Stimulated activated CD4-positive, alpha-beta T cell treated with anti-CD3 and anti-CD28 coated beads, Interleukin-4, amount 100 ng/mL, for 48 hours (primary cell): ENCODE measurements around the gene IGF2BP1.
"Not testable (repeated sequence)": the region's sequence is repeated elsewhere in the genome, so short reads cannot be mapped to it uniquely, and the experiment has no call there.

ENCODE experiments used
- DNase-seq, 2 donors: peaks; one replicate each; pipeline ENCODE4 v3.0.0-alpha.2; 2020; ENCODE audit warnings: low read depth in 2 of 2

IGF2BP1 gene

DNA sequence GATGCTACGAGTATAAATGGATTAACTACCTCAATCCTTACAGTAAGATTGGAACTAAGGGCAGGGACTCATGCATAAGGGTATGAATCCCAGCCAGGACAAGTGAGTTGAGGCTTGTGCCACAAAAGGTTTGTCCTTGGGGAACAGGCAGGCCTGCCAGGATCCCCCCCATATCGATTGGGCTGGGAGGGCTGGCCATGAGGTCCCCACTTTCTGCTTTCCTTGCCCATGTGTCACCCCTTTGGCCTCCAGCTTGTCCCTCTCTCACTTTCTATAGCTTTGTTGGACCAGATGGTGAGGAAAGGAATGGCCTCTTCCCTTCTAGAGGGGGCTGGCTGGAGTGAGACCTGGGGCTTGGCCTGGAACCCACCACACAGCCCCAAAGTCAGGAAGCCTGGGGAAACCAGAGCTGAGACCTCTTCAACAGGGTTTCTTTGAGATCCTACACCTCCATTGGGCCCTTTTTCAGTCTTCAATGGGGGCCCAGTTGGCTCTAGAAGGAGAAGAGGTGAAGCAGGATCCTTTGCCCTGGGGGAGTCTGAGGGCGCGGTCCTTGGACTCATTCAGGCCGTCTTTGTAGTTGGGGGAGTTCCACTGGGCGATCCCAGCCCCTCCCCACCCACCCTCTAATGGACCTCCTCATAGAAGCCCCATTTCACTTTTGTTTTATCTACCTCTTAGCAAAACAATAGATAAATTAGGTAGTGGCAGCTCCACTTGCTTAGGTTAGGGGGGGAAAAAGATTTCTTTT is 57.3 kb downstream of the IGF2BP1 start:
- DNase-seq, result no peak

DNA sequence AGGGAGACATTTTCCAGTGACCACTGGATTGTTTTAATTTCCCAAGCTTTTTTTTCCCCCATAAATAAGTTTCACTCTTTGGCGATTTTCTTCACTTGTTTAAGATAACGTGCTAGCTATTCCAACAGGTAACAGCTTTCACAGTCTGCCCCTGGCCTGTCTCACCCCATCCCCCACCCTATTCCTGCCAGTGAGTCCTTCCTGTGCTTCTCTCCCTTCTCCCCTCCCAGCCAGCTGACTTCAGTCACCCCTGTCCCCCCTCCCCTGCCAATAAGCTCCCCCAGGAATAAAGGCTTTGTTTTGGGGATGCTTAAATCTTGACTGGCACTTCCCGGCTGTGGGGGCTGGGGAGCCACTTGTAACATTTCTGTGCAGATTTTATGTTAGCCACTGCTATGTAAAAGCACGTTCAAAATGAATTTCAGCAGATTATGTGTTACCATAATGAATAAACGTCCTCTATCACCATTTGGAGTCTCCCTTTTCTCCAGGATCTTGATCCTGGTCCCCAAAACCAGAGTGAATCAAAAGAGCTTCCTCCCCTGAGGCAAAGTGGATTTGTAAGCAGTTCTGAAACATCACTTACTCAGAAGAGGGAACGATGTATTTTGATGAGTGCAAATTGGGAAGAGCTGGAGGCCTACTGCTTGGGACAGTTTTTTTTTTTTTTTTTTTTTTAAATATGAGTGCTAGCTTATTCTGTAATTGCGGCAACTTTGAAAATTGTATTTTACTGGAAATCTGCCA is 58.2 kb downstream of the IGF2BP1 start:
- DNase-seq, result no peak

DNA sequence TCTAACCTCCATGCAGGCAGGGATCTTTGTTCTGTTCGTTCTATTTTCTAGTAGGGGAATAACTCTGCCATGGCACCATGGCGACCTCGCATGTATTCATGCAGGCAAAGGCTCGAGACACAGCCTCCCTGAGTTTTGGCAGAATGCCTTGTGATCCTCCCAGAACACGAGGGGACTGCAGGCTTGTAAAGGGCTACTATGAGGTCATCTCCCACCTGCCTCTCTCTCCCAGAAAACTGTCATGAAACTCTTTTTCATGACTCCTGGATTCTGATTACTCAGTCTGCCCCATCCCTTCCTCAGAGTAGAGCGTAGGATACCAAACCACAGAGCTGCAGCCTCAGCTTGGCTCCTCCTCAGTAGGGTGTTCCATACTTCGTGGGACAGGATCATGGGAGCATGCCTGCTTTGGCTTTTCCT is 64.3 kb downstream of the IGF2BP1 start:
- no peak for DNase-seq

DNA sequence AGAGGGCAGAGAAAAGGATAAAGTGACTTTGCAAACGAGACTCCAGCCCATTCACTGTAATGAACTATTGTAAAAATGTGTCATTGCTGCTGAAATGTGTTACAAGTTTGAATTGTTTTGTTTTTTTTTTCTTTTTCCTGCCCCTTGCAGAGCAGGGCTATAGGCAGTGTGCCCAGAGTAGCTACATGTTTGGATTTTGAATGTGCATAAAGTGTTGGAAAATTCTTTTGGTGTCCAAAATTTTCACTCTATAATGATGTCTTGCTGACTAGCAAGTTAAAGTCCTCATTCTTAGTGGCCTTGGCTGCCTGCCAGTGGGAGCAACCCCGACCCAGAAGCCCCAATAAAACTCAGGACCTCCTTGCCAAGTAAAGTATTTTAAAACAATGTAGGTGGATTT is 66.5 kb downstream of the IGF2BP1 start:
- no peak for DNase-seq

DNA sequence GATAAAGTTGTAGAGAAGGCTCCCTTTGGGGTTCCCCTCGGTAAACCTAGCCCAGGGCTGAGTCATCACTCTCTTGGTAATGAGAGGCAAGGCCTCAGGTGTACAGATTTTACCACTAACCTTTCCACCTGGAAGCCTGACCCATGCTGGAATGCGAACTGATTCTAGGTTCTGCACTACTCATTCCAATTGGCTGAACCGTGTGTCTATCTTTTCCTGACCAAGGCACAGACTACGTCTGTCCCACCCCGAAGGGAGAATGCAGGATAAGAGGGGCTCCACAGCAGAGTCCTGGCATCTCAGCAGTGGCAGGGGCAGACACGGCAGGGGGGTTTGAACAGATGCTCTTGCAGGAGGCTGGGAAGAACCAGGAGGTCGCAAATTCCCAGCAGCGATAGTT is 70.0 kb downstream of the IGF2BP1 start:
- DNase-seq, result no peak

DNA sequence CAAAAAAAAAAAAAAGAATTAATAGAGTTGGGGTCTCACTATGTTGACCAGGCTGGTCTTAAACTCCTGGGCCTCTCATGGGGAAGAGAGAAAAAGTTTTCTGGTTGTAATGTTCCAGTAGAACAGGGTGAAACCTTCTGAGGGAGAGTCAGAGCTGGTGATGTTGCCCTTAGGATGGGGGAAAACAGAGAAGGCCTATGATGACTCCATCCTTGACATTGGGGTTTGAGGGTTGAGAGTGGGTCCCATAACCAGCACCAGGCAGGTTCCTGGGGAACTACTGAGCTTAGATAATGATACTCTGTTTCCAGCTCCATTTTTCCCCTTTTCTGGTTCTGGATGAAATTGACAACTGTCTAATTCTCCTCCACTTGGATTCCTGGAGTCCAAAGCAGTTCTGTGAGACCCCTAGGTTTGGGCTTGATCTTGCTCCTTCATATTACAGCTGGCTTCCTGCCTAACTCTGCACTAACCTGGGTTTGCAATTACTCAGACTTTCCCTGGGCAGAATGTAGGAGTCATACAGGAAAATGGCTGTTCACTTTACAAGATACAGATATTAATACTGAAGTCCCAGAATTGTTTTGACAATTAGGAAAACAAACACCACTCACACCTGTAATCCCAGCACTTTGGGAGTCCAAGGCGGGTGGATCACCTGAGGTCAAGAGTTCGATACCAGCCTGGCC is 72.5 kb downstream of the IGF2BP1 start:
- no peak for DNase-seq

DNA sequence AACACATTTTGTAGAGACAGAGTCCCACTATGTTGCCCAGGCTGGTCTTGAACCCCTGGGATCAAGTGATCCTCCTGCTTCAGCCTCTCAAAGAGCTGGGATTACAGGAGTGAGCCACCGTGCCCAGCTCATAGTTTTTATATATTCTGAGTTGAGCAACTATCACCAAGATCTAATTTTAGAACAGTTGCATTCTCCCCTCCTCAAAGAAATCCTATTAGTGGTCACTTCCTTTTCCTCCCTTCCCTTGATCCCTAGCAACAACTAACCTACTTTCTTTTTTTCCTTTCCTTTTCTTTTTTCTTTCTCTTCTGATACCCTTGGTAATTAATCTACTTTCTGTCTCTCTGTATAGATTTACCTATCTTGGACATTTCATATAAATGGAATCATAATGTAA is 73.9 kb downstream of the IGF2BP1 start:
- DNase-seq, result no peak

DNA sequence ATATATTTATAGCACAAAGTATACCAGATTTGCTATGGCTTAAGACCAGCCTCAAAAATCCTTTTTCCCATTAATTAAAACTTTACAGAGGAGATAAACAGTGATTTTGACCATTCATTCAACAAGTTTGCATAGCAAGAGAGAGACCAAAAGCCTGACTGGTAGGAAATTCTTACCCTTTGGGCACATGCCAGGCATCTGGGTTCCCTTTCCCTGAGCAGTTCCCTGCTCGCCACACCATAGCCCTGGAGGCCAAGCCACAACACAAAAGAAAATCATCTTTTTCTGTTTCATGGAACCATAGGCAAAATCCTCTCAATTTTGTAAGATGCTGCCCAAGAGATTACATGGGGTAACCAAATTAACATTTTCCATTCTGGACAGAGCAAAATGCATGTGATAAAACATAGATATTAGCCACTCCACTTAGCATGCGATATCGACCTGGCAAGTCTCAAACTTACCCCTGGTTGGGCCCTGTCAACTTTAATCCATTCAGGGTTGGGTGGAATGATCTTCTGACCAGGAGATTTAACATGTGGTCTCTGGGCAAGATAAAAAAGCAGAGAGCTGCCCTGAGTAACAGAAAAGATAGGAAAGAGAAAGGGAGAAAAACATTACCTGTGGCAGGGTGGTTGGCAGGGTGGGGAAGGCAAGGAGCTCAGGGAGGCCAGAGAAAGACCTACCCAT is 77.8 kb downstream of the IGF2BP1 start:
- no peak for DNase-seq

DNA sequence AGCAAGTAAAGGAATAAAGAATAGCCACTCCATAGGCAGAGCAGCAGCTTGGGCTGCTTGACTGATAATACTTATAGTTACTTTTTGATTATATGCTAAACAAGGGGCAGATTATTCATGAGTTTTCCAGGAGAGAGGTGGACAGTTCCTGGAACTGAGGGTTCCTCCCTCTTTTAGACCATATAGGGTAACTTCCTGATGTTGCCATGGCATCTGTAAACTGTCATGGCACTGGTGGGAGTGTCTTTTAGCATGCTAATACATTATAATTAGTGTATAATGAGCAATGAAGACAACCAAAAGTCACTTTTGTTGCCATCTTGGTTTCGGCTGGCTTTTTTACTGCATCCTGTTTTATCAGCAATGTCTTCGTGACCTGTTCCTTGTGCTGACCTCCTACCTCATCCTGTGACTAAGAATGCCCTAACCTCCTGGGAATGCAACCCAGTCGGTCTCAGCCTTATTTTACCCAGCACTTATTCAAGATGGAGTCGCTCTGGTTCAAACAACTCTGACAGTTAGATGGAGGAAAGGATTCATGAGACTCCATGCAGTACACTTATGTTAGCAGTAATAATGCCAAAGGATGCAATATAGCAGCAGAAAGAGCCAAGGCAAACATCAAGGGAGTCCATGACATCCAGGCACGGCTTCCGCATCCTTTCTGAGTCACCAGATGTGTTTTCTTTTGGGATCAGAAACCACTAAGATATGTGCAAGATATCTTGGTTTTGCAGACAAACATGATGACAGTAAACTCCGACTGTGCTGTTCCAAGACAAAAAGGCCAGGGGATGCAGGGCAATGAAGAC is 79.6 kb downstream of the IGF2BP1 start:
- DNase-seq, result no peak

DNA sequence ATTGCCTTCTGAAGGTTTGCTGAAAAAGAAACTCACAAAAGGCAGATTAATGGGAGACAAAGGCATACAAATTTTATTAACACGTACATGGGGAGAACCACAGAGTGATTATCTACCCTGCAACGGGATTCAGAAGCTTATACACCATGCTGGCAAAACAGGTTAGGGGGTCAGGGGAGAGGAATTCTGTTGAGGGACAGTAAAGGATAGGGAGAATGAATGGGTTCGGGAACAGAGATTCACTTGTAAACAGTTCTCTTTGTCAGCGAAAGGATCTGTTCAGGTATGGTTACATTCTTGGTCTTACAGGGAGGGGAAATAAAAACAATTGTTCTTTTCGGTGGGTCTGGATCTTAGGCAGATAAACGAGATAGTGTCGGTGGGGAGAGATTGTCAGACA is 81.1 kb downstream of the IGF2BP1 start:
- no peak for DNase-seq

DNA sequence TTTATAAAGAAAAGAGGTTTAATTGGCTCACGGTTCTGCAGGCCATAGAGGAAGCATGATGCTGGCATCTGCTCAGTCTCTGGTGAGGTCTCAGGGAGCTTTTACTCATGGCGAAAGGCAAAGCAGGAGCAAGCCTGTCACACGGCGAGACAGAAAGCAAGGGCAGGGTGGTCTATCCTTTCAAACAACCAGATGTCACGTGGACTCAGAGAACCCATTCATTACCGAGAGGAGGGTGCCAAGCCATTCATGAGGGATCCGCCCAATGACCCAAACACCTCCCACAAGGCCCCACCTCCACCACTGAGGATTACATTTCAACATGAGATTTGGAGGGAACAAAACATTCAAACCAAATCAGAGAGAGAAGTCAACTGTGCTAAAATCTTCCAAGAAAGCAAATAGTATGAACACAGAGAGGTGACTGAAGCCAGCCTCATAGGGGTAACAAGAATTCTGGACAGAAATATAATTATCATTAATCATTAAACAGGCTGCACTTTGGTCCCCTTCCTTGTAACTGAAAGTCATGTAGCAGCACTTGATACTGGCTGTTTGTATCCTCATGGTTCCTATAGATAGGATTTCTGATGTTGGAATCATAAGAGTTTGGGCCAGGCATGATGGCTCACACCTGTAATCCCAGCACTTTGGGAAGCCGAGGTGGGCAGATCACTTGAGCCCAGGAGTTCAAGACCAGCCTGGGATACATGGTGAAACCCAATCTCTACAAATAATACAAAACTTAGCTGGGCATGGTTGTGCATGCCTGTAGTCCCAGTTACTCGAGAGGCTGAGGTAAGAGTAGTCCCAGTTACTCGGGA is 82.9 kb downstream of the IGF2BP1 start:
- no peak for DNase-seq

DNA sequence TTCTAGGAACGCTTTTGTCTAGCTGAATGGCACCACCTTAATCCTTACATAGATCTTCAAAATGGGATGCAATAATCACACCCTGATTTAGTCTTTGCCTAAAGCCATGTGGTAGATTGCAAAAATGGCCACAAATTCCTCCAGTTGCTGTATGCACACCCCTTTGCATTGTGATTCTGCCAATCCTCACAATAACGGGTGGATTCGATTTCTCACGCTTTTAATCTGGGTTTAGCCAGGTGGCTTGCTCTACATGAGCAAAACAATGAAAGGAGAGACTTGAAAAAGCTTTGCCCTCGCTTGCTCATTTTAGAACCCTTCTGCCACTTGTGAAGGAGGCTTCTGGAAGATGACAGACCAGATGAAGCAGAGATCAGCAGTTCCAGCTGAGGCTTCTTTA is 85.0 kb downstream of the IGF2BP1 start:
- no peak for DNase-seq

DNA sequence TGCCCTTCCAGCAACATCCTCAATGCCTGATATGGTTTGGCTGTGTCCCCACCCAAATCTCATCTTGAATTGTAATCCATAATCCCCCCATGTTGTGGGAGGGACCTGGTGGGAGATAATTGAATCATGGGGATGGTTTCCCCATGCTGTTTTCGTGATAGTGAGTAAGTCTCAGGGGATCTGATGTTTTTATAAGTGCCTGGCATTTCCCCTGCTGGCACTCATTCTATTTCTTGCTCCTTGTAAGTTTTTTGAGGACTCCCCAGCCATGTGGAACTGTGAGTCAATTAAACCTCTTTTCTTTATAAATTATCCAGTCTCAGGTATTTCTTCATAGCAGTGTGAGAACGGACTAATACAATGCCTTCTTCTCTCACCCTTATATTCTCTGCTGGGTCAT is 87.9 kb downstream of the IGF2BP1 start:
- not testable (repeated sequence) for DNase-seq

DNA sequence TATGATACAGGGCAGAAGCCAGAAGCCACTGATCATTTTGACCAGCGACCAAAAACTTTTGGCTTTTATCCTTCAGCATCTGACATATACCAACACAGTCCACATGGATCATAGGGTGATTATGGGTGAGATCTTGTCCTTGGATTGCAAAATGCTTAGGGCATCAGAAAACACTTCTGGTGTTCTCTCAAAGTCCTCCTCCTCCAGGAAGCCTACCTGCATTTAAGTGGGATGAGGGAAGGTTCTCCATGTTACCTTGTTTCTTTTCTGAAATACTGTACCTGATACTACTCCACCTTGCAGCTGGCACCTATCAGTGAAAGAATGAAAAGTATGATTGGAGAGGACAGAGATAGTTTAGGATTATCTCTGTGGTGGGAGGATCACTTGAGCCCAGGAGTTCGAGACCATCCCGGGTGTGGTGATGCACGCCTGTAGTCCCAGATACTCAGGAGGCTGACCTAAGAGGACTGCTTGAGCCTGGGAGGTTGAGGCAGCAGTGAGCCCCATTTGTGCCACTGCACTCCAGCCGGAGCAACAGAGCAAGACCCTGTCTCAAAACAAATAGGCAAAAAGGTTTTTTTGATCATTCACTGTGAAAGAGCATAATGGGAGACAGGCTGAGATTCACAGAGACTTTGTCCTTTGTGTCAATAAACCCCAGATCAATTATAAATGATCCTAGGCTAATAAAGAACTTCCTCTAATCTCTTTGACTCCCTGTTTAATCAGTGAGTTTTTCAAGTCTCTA is 88.6 kb downstream of the IGF2BP1 start:
- no peak for DNase-seq

DNA sequence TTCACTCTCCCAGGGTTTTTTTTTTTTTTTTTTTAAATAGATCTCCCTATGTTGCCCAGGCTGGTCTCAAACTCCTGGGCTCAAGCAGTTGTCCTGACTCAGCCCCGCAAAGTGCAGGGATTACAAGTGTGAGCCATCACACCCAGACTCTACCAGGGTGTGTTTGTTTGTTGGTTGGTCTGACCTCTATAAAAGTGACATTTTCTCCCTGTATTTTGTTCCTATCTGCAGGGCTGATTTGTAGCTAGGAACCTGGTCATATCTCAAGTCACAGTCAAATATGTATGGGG is 89.1 kb downstream of the IGF2BP1 start:
- no peak for DNase-seq

DNA sequence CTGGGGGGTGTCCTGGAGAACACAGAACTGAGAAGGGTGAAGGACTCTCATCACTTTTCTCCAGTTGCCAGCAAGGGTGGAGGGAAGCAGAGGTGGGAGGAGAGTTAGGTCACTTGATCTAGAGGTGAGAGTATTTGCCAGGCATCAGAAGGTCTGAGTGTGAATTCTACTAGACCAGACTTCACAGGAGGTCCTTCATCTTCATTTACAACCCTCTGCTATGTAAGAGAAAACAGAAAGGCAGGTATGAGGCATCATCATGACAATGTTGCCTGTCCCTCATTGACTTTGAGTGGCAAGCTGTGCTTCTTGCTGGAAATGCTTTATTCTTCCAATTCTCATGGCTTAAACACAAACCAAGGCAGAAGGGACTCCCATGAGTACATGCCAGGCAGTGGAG is 89.5 kb downstream of the IGF2BP1 start:
- no peak for DNase-seq

DNA sequence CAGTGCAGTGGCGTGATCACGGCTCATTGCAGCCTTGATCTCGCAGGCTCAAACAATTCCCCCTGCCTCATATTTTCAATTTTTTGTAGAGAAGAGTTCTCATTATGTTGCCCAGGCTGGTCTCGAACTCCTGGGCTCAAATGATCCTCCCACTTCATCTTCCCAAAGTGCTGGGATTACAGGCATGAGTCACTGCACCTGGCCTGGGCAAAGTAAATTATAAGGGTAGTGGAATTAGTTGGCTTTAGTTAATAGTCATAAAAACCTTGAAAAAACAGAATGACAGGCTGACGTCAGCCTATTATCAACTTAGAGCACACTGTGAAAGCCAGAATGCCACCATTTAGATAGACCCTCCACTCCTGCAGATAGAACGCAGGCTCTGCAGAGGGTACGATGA is 91.9 kb downstream of the IGF2BP1 start:
- DNase-seq, result no peak

DNA sequence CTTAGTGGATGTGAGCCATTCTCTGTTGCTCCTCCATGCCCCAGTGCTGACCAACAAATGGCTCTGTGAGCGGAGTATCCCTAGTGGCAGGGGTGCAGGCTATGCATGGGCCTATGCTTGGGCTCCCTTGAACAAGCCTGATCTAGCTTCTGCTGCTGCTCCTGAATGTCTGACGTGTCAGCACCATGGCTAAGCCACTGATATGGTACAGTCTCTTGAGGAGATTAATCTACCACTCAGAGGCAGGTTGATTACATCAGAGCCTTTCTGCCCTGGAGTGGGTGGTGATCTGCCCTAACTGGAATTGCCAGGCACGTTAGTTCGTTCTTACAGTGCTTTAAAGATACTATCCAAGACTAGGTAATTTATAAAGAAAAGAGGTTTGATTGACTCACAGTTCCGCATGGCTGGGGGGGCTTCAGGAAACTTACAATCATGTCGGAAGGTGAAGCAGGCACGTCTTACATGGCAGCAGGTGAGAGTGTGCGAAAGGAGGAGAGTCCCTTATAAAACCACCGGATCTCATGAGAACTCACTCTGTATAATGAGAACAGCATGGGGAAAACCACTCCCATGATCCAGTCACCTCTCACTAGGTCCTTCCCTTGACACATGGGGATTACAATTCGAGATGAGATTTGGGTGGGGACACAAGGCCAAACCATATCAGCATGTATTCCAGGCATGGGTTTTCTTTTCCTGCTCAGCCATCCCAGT is 93.9 kb downstream of the IGF2BP1 start:
- no peak for DNase-seq

DNA sequence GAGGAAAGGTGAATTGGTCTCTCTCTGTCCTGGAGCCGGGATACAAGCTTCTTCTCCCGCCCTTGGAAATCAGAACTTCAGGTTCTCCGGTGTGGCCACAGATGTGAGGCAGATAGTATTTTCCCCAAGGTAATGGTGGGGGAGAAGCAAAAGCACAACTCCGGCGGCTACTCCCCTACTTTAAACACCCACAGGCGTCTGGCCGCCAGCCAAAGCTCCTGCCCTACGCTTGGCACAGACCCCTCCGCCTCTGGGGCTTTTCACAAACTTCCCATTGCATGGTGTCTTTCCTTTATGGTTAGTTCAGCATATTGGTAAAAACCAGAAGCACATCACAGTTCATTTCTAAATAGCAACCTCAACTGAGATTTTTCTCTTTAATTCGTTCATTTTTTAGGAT is 95.9 kb downstream of the IGF2BP1 start:
- DNase-seq, result no peak
